Measurements from ENCODE around the gene KAT2A.

DNA sequence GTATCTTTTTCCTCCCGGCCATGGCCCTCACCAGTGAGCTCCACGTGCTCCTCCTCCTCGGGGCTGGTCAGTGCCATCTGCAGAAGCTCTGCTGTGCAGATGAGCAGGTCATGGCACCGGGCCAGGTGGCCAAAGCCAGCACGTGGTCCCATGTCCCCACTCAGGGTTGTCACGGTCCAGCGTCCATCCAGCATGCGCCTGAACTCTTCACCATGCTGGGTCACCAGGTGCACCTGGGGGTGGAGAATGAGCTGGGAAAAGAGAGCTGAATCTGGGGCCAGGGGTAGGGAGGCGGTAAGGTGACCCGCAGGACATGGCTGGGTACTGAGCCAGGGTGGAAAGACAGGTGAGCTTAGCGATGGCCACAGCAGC, 9.9 kb downstream of the KAT2A start:
- TF ChIP-seq CTCF (optimal IDR thresholded peaks at IDR 0.05 in 1 of 3, IDR thresholded peaks at IDR 0.05 in 1 of 3, conservative IDR thresholded peaks at IDR 0.05 in 1 of 3; ENCODE audit: extremely low read depth in 1 of 3, insufficient read depth in 2 of 3, low read length in 3 of 3) (no peak), EZH2 (IDR thresholded peaks at IDR 0.05; ENCODE audit: low read length) (no peak)

Measured in keratinocyte (primary cell).